Mammary epithelial cell (primary cell): Measurements from ENCODE around the gene FAM234B.

ENCODE experiments used
- EZH2 ChIP-seq: IDR thresholded peaks from 2 replicates; pipeline ENCODE4 v1.6.1; 2012; ENCODE audit warnings: low read length, inconsistent platforms, borderline replicate concordance
- TF ChIP-seq, protein P1 (sequence below), 2 donors: IDR thresholded peaks in 1 of 2; conservative IDR thresholded peaks in 1 of 2; 2 replicates each; pipeline ENCODE4 v1.5.1; 2011 to 2012; ENCODE audit warnings: inconsistent platforms in 2 of 2, low read length in 2 of 2, mild to moderate bottlenecking in 2 of 2, control low read depth in 1 of 2, low read depth in 1 of 2; ENCODE audit not compliant: insufficient read depth in 1 of 2; ENCODE audit errors: extremely low read depth in 1 of 2

DNA sequence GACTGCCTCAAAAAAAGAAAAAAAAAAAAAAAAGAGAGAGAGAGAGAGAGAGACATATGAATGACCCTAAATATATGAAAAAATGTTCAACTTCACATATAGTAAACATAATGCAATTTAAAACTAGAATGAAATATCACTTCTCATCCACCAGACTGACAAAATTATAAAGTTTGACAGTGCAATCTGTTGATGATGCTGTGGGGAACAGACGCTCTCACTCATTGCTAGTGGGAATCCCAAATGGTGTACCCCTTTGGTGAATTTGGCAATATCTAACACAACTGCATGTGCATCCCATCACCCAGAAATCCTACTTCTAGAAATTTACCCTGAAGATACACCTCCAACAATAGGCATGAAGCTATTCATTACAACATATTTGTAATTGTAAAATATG lies 61.6 kb downstream of the FAM234B start:
- TF ChIP-seq, protein P1, sequence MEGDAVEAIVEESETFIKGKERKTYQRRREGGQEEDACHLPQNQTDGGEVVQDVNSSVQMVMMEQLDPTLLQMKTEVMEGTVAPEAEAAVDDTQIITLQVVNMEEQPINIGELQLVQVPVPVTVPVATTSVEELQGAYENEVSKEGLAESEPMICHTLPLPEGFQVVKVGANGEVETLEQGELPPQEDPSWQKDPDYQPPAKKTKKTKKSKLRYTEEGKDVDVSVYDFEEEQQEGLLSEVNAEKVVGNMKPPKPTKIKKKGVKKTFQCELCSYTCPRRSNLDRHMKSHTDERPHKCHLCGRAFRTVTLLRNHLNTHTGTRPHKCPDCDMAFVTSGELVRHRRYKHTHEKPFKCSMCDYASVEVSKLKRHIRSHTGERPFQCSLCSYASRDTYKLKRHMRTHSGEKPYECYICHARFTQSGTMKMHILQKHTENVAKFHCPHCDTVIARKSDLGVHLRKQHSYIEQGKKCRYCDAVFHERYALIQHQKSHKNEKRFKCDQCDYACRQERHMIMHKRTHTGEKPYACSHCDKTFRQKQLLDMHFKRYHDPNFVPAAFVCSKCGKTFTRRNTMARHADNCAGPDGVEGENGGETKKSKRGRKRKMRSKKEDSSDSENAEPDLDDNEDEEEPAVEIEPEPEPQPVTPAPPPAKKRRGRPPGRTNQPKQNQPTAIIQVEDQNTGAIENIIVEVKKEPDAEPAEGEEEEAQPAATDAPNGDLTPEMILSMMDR (conservative IDR thresholded peaks at IDR 0.05 in 1 of 2, IDR thresholded peaks at IDR 0.05 in 1 of 2; ENCODE audit: extremely low read depth in 1 of 2, insufficient read depth in 1 of 2, low read depth in 1 of 2, low read length in 2 of 2): no peak
- no peak for TF ChIP-seq EZH2
